ENCODE results near the gene PRCD.
"Not testable (repeated sequence)": the region's sequence is repeated elsewhere in the genome, so short reads cannot be mapped to it uniquely, and the experiment has no call there.

PRCD gene

GRCh38 chr17:76527430-76528111, 12.3 kb upstream of the PRCD start:
- DNase-seq (ENCODE audit: low read depth in 3 of 3) = peak in 1 of 3 experiments; percentile 8

- DNase-seq (ENCODE audit: low read depth in 3 of 3) = no peak
Measured at GRCh38 chr17:76528156-76528527, 11.7 kb upstream of the PRCD start.

- no peak for DNase-seq (ENCODE audit: low read depth in 3 of 3)
Measured at GRCh38 chr17:76528528-76529223, 11.2 kb upstream of the PRCD start.

- no peak for DNase-seq (ENCODE audit: low read depth in 3 of 3)
Measured at GRCh38 chr17:76529224-76530094, 10.4 kb upstream of the PRCD start.

- DNase-seq (ENCODE audit: low read depth in 3 of 3) = no peak
Measured at GRCh38 chr17:76530095-76530723, 9.6 kb upstream of the PRCD start.

GRCh38 chr17:76530811-76531485, 8.9 kb upstream of the PRCD start:
- no peak for DNase-seq (ENCODE audit: low read depth in 3 of 3)

GRCh38 chr17:76531486-76532038, 8.3 kb upstream of the PRCD start:
- DNase-seq (ENCODE audit: low read depth in 3 of 3) = no peak

- no peak for DNase-seq (ENCODE audit: low read depth in 3 of 3)
Measured at GRCh38 chr17:76532072-76532651, 7.7 kb upstream of the PRCD start.

- DNase-seq (ENCODE audit: low read depth in 3 of 3) = not testable (repeated sequence)
Measured at GRCh38 chr17:76533640-76534359, 6.0 kb upstream of the PRCD start.

- no peak for DNase-seq (ENCODE audit: low read depth in 3 of 3)
Measured at GRCh38 chr17:76534831-76535732, 4.8 kb upstream of the PRCD start.

GRCh38 chr17:76535788-76536510, 3.9 kb upstream of the PRCD start:
- DNase-seq (ENCODE audit: low read depth in 3 of 3) = no peak

- DNase-seq (ENCODE audit: low read depth in 3 of 3) = no peak
Measured at GRCh38 chr17:76536511-76537287, 3.1 kb upstream of the PRCD start.

GRCh38 chr17:76537288-76537577, 2.6 kb upstream of the PRCD start:
- no peak for DNase-seq (ENCODE audit: low read depth in 3 of 3)

GRCh38 chr17:76537578-76538280, 2.1 kb upstream of the PRCD start, which contains the start of gene CYGB:
TSS of gene CYGB (minus strand) at chr17:76537709. CDS start at chr17:76537542, 167 bp downstream.
- no peak for DNase-seq (ENCODE audit: low read depth in 3 of 3)

- no peak for DNase-seq (ENCODE audit: low read depth in 3 of 3)
Measured at GRCh38 chr17:76538281-76538931, 1.4 kb upstream of the PRCD start.

- no peak for DNase-seq (ENCODE audit: low read depth in 3 of 3)
Measured at GRCh38 chr17:76538941-76539570, 788 bp upstream of the PRCD start.
